A673 (cell line): ENCODE results near the gene CAPNS2. TPM values are rescaled to one million over a fixed set of nuclear protein-coding genes. Genes with fewer than 3 reads are reported as not detected.
"Not testable (repeated sequence)": the region's sequence is repeated elsewhere in the genome, so short reads cannot be mapped to it uniquely, and the experiment has no call there.

ENCODE experiments used
- BruUV-seq: library from RNA; stranded (reverse); fragments of 400-500 nt; replicated peaks from 2 replicates; lab custom pipeline; 2021; lab: Mats Ljungman, UMichigan
- CTCF ChIA-PET: fragments of 300-600 bp; sonication (Branson Sonifier 250); formaldehyde crosslinking; loops from one replicate; lab custom pipeline; 2022; ENCODE audit warnings: antibody characterized with exemption; lab: Charles Lee
- POLR2A ChIA-PET: fragments of 300-600 bp; sonication (Branson Sonifier 250); formaldehyde crosslinking; loops from one replicate; lab custom pipeline; 2022; ENCODE audit warnings: antibody characterized with exemption; ENCODE audit not compliant: low non-redundant PET; lab: Charles Lee
- DNase-seq: peaks from one replicate; pipeline ENCODE4 v3.0.0-alpha.2; 2015; ENCODE audit warnings: low spot score
- H3K27ac ChIP-seq: fragments of 200-600 bp; sonication (generic); 2 replicates; pipeline ENCODE4 v1.5.1; 2016; ENCODE audit warnings: mixed run types, low read depth, mild to moderate bottlenecking, mixed read lengths, antibody characterized with exemption, low read length; ENCODE audit not compliant: poor library complexity, severe bottlenecking
- H3K27me3 ChIP-seq: fragments of 200-600 bp; sonication (generic); replicated peaks from 2 replicates; pipeline ENCODE4 v1.6.1; 2017; ENCODE audit warnings: mixed run types, low read depth, mild to moderate bottlenecking, mixed read lengths, antibody characterized with exemption, low read length; ENCODE audit not compliant: insufficient read depth, poor library complexity
- H3K36me3 ChIP-seq: fragments of 200-600 bp; sonication (generic); 2 replicates; pipeline ENCODE4 v1.6.1; 2016; ENCODE audit warnings: mixed run types, mild to moderate bottlenecking, mixed read lengths, antibody characterized with exemption, low read length; ENCODE audit not compliant: insufficient read depth, poor library complexity, severe bottlenecking
- H3K4me1 ChIP-seq: fragments of 200-600 bp; sonication (generic); 2 replicates; pipeline ENCODE4 v1.6.1; 2017; ENCODE audit warnings: mixed run types, mild to moderate bottlenecking, mixed read lengths, antibody characterized with exemption, low read length; ENCODE audit not compliant: insufficient read depth, poor library complexity, severe bottlenecking
- H3K4me3 ChIP-seq: fragments of 200-600 bp; sonication (generic); 2 replicates; pipeline ENCODE4 v1.5.1; 2016; ENCODE audit warnings: low read depth, mixed run types, mild to moderate bottlenecking, mixed read lengths, low read length; ENCODE audit not compliant: poor library complexity, severe bottlenecking
- H3K9me3 ChIP-seq: fragments of 200-600 bp; sonication (generic); 2 replicates; pipeline ENCODE4 v1.6.1; 2016; ENCODE audit warnings: mixed run types, low read depth, mild to moderate bottlenecking, mixed read lengths, antibody characterized with exemption, low read length; ENCODE audit not compliant: poor library complexity, severe bottlenecking
- CTCF ChIP-seq: fragments of 300-800, 200-600 bp; sonication (generic); conservative IDR thresholded peaks from 2 replicates; pipeline ENCODE4 v1.5.1; 2017; ENCODE audit warnings: low read depth, mild to moderate bottlenecking, antibody characterized with exemption, low read length, moderate library complexity, mixed read lengths
- EZH2 ChIP-seq: fragments of 200-600 bp; sonication (generic); IDR thresholded peaks from 2 replicates; pipeline ENCODE4 v1.6.1; 2017; ENCODE audit warnings: borderline replicate concordance, low read depth, mild to moderate bottlenecking, mixed read lengths, antibody characterized with exemption, low read length; ENCODE audit not compliant: poor library complexity, severe bottlenecking
- intact Hi-C: fragments of 100-400 bp; cut with micrococcal nuclease; formaldehyde crosslinking; loops from one replicate; pipeline ENCODE4 v1.10.0; 2022; ENCODE audit not compliant: unreplicated experiment
- total RNA-seq: library from RNA; stranded (reverse); gene quantifications from 2 replicates; pipeline ENCODE4 v1.2.3, GENCODE V29; 2021

CAPNS2 gene
- total RNA-seq, 1 experiment from 2014 or later, result not detected

GRCh38 chr16:55605754-55606336 is 39.4 kb downstream of the CAPNS2 start:
- CTCF ChIA-PET, result no interaction called here
- peak; percentile 29 for DNase-seq
- intact Hi-C loops, result no loop called here

GRCh38 chr16:55613613-55614335 is 47.3 kb downstream of the CAPNS2 start:
- intact Hi-C loops, result no loop called here
- POLR2A ChIA-PET, result no interaction called here
- BruUV-seq, result no TSS peak

More at GRCh38 chr16:55605754-55606336, 39.4 kb downstream of the CAPNS2 start:
- no peaks in the 10 kb centered on the region for H3K27me3 ChIP-seq
- H3K36me3 ChIP-seq, result no peaks in the 10 kb centered on the region
- POLR2A ChIA-PET, result no interaction called here
- no peaks in the 10 kb centered on the region for H3K9me3 ChIP-seq
- TF ChIP-seq EZH2 (no peak), CTCF (no peak)
- H3K27ac ChIP-seq, result no peak overlapping the region
- no TSS peak for BruUV-seq
- H3K4me1 ChIP-seq, result no peaks in the 10 kb centered on the region
- no peak overlapping the region for H3K4me3 ChIP-seq

GRCh38 chr16:55615071-55615470 is 48.6 kb downstream of the CAPNS2 start:
- Histone ChIP-seq H3K27me3 (no peaks in the 10 kb centered on the region), H3K9me3 (no peaks in the 10 kb centered on the region), H3K36me3 (no peaks in the 10 kb centered on the region), H3K27ac (peak overlapping the region; percentile 13), H3K4me3 (no peak overlapping the region), H3K4me1 (peaks cover 12% of the 10 kb centered on the region)
- POLR2A ChIA-PET, result no interaction called here
- peak; percentile 19 for DNase-seq
- TF ChIP-seq EZH2 (no peak), CTCF (no peak)
- BruUV-seq, result no TSS peak
- CTCF ChIA-PET, result no interaction called here
- intact Hi-C loops, result no loop called here

More at GRCh38 chr16:55613613-55614335, 47.3 kb downstream of the CAPNS2 start:
- H3K27ac ChIP-seq, result peak overlapping the region; percentile 41
- H3K4me1 ChIP-seq, result peaks cover 12% of the 10 kb centered on the region
- no peaks in the 10 kb centered on the region for H3K9me3 ChIP-seq
- H3K4me3 ChIP-seq, result no peak overlapping the region
- no peaks in the 10 kb centered on the region for H3K36me3 ChIP-seq
- CTCF ChIA-PET, result no interaction called here
- no peaks in the 10 kb centered on the region for H3K27me3 ChIP-seq
- TF ChIP-seq EZH2, result no peak
- TF ChIP-seq CTCF, result no peak
- peak; percentile 91 for DNase-seq

GRCh38 chr16:55615670-55616069 is 49.2 kb downstream of the CAPNS2 start:
- BruUV-seq, H3K36me3 ChIP-seq, H3K4me3 ChIP-seq, POLR2A ChIA-PET, intact Hi-C loops, CTCF ChIA-PET, H3K27me3 ChIP-seq, H3K27ac ChIP-seq, H3K9me3 ChIP-seq, DNase-seq: not testable (repeated sequence)
- peaks cover 12% of the 10 kb centered on the region for H3K4me1 ChIP-seq
